ENCODE data around the gene RPL38.

Gene RPL38

DNA sequence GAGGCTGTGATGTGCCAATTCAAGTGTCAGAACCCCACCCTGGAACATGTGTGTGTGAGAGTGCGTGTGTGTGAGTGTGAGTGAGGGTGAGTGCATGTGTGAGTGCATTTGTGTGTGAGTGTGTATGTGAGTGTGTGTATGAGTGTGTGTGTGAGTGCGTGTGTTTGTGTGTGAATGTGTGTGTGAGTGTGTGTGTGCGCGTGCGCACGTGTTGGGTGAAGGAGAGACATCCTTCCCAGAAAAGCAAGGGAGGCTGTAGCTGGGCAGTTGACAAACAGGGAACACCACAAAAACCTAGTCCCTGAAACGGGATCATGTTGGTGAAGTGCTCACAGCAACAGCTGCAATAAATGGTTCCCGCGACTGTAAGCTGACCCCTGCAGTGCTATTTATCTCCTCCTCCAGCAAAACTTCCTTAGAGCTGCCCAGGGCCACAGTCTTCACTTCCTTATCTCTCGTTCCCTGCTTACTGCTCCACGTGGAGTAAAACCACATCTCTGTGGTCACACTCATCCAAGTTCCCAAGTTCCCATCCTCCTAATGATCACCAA is 40.1 kb upstream of the RPL38 start (continued):
- TF ChIP-seq ZNF843 (tag by site-specific recombination; IDR thresholded peaks at IDR 0.05) (no peak), ZSCAN18 (tag by site-specific recombination; IDR thresholded peaks at IDR 0.05) (no peak)
- TF ChIP-seq, protein P1, sequence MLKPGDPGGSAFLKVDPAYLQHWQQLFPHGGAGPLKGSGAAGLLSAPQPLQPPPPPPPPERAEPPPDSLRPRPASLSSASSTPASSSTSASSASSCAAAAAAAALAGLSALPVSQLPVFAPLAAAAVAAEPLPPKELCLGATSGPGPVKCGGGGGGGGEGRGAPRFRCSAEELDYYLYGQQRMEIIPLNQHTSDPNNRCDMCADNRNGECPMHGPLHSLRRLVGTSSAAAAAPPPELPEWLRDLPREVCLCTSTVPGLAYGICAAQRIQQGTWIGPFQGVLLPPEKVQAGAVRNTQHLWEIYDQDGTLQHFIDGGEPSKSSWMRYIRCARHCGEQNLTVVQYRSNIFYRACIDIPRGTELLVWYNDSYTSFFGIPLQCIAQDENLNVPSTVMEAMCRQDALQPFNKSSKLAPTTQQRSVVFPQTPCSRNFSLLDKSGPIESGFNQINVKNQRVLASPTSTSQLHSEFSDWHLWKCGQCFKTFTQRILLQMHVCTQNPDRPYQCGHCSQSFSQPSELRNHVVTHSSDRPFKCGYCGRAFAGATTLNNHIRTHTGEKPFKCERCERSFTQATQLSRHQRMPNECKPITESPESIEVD (tag by site-specific recombination; IDR thresholded peaks at IDR 0.05): no peak

DNA sequence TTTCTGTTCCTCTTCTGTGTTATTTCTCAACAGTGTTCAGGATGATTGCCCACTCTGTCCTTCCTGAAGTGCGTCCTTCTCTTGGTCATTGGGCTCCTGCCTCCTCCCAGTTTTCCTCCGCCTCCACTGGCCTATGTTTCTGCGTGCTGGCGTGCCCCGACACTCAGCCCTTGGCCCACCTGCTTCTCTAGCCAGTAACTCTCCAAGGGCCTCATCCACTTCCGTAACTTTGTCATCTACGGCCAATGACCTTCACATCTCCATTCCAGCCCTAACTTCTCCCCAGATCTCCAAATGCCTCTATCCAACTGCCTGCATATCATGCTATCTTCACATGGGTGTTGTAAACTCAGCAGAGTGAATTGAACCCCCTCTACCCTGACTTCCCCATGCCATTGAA is 39.6 kb upstream of the RPL38 start:
- ChIA-PET CTCF (interaction anchor here (0.6 kb wide), 1 partner anchor 55 kb away, joined by 3 read pairs; no protein-coding TSS in a partner anchor), POLR2A (no interaction called here)
- no peaks in the 10 kb centered on the region for H3K36me3 ChIP-seq (ENCODE audit: control insufficient read depth in 2 of 2, insufficient read depth in 1 of 2, low read length in 2 of 2)
- no peak overlapping the region for H3K4me3 ChIP-seq (ENCODE audit: low read depth, low read length)
- no peak for TF ChIP-seq ZBTB7A (tag by site-specific recombination; IDR thresholded peaks at IDR 0.05; ENCODE audit: low read depth)
- no peak for TF ChIP-seq ZNF155 (tag by site-specific recombination; IDR thresholded peaks at IDR 0.05)
- no peak for TF ChIP-seq ZNF654 (tag by site-specific recombination; IDR thresholded peaks at IDR 0.05; ENCODE audit: low read depth)
- H3K4me1 ChIP-seq (ENCODE audit: control insufficient read depth, insufficient read depth, low read length): no peaks in the 10 kb centered on the region
- no peak overlapping the region for H3K27ac ChIP-seq (ENCODE audit: extremely low read depth, low read depth, low read length)
- no peaks in the 10 kb centered on the region for H3K9me3 ChIP-seq (ENCODE audit: control insufficient read depth, insufficient read depth, low read depth, low read length)

DNA sequence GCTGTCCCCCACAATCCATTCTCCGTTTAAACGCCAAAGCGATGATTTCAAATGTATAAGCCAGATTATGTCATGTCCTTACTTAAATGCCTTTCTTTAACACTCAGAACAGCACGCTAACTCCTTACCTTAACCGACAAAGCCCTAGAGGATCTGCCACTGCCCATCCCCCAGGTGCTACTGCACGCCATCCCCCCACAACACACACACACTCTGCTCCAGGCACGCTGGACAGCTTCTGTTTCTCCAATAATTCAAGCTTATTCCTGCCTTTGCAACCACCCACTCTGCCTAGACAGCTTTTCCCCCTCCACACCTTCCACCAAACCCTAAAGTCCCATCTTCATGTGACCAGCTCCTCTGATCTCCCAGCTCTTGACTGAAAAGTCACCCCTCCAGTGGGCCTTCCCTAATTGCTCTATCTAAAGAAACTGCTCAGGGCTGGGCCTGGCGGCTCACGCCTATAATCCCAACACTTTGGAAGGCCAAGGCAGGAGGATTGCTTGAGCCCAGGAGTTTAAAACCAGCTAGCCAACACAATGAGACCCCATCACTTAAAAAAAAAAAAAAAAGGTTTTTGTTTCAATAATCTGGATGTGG is 38.9 kb upstream of the RPL38 start:
- Histone ChIP-seq H3K27ac (ENCODE audit: extremely low read depth, low read depth, low read length) (no peak overlapping the region), H3K4me1 (ENCODE audit: control insufficient read depth, insufficient read depth, low read length) (no peaks in the 10 kb centered on the region), H3K9me3 (ENCODE audit: control insufficient read depth, insufficient read depth, low read depth, low read length) (no peaks in the 10 kb centered on the region), H3K36me3 (ENCODE audit: control insufficient read depth in 2 of 2, insufficient read depth in 1 of 2, low read length in 2 of 2) (no peaks in the 10 kb centered on the region), H3K4me3 (ENCODE audit: low read depth, low read length) (no peak overlapping the region)
- TF ChIP-seq EGR2 (tag by site-specific recombination; IDR thresholded peaks at IDR 0.05; ENCODE audit: low read depth): no peak
- no peak for TF ChIP-seq ZBTB44 (tag by site-specific recombination; IDR thresholded peaks at IDR 0.05)
- TF ChIP-seq, protein P2, sequence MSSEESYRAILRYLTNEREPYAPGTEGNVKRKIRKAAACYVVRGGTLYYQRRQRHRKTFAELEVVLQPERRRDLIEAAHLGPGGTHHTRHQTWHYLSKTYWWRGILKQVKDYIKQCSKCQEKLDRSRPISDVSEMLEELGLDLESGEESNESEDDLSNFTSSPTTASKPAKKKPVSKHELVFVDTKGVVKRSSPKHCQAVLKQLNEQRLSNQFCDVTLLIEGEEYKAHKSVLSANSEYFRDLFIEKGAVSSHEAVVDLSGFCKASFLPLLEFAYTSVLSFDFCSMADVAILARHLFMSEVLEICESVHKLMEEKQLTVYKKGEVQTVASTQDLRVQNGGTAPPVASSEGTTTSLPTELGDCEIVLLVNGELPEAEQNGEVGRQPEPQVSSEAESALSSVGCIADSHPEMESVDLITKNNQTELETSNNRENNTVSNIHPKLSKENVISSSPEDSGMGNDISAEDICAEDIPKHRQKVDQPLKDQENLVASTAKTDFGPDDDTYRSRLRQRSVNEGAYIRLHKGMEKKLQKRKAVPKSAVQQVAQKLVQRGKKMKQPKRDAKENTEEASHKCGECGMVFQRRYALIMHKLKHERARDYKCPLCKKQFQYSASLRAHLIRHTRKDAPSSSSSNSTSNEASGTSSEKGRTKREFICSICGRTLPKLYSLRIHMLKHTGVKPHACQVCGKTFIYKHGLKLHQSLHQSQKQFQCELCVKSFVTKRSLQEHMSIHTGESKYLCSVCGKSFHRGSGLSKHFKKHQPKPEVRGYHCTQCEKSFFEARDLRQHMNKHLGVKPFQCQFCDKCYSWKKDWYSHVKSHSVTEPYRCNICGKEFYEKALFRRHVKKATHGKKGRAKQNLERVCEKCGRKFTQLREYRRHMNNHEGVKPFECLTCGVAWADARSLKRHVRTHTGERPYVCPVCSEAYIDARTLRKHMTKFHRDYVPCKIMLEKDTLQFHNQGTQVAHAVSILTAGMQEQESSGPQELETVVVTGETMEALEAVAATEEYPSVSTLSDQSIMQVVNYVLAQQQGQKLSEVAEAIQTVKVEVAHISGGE (tag by site-specific recombination; conservative IDR thresholded peaks at IDR 0.05; ENCODE audit: low read depth): no peak
- TF ChIP-seq BCL11B (tag by site-specific recombination; IDR thresholded peaks at IDR 0.05; ENCODE audit: low read depth): no peak
- TF ChIP-seq ZNF175 (tag by site-specific recombination; IDR thresholded peaks at IDR 0.05): no peak
- TF ChIP-seq ZNF274 (IDR thresholded peaks at IDR 0.05; ENCODE audit: low read length): no peak
- TF ChIP-seq ZNF274 (tag by site-specific recombination; IDR thresholded peaks at IDR 0.05; ENCODE audit: borderline replicate concordance): no peak
- TF ChIP-seq ZNF280C (tag by site-specific recombination; IDR thresholded peaks at IDR 0.05): no peak
- no peak for TF ChIP-seq ZNF558 (tag by site-specific recombination; IDR thresholded peaks at IDR 0.05)
- TF ChIP-seq ZNF311 (tag by site-specific recombination; IDR thresholded peaks at IDR 0.05; ENCODE audit: borderline replicate concordance): no peak
- TF ChIP-seq ZNF571 (tag by site-specific recombination; IDR thresholded peaks at IDR 0.05): no peak
- no peak for TF ChIP-seq ZBTB6 (tag by site-specific recombination; IDR thresholded peaks at IDR 0.05)
- no peak for TF ChIP-seq GLI4 (tag by site-specific recombination; IDR thresholded peaks at IDR 0.05)
- ChIA-PET CTCF (interaction anchor here (0.6 to 1.7 kb wide), 3 partner anchors 56 to 75 kb away, joined by 3 to 7 read pairs (median 3); no protein-coding TSS in a partner anchor), POLR2A (interaction anchor here (0.6 kb wide), 1 partner anchor 61 kb away, joined by 3 read pairs; no protein-coding TSS in a partner anchor)

All from HEK293 (cell line).